Glomerular endothelial cell (primary cell): Measurements from ENCODE around the gene GK. TPM values are rescaled to one million over a fixed set of nuclear protein-coding genes. Genes with fewer than 3 reads are reported as not detected.
"Not testable (repeated sequence)": the region's sequence is repeated elsewhere in the genome, so short reads cannot be mapped to it uniquely, and the experiment has no call there.

Experiments
- DNase-seq: peaks from one replicate; pipeline ENCODE4 v3.0.0-alpha.2; 2011; ENCODE audit warnings: low read depth, low spot score; ENCODE audit errors: extremely low read depth
- total RNA-seq: library from RNA; depleted of rRNA; stranded (reverse); fragments of >200 nt; gene quantifications from 2 replicates; pipeline ENCODE4 v1.2.3, GENCODE V29; 2015

GK gene
- total RNA-seq, 1 donor from 2014 or later = 1.9 TPM

GRCh38 chrX:30652527-30653414 is 452 bp upstream of the GK start:
- DNase-seq = peak; percentile 18

- DNase-seq = not testable (repeated sequence)
These were observed 1.2 kb downstream of the GK start for GRCh38 chrX:30654386-30654785.

- no peak for DNase-seq
These were observed 1.9 kb downstream of the GK start for GRCh38 chrX:30654989-30655607.

GRCh38 chrX:30655991-30656390 is 2.8 kb downstream of the GK start:
- DNase-seq = no peak

DNA sequence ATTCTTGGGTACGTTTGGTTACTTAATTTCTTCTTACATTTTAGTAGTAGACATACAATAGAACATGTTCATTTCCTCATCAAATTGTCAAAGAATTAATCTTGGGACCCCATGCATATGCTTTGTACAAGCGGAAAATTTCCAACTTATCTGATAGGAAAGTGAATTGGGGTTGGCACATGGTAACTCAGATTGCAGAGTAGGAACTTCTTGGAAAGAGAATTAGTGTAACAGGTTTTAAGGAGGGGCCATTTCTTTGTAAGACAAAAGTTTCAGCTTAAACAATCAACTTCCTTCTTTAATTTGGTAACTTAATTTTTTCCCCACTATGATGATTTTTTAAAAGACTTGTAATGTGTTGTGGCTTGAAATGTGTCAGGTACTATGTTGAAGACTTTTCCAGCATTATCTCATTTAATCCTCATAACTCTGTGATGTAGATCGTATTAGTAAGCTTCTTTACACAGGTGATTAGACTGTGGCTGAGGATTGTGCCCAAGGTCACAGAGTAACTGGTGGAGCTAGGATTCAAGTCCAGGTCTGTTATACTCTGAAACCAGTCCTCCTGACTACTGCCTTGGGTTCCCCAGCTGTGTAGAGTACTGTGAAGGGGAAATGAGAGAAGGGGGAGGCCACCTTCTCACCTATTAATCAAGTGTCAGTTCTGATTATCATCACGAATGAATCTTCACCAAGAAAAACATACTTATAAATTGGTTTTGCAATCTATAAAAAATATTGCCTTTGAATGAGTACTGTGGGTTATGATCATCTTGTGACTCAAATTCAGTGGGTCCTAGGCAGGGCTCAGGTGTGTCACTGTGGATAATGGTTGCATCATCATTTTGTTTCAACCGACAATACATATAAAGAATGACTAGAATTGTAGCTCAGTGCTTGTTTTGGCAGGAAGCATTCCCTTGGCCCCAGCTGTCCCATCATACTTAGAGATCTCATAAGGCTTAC is 4.3 kb downstream of the GK start:
- DNase-seq = no peak

GRCh38 chrX:30659421-30659820 is 6.2 kb downstream of the GK start:
- DNase-seq = peak; percentile 14

- no peak for DNase-seq
These were observed 8.0 kb downstream of the GK start for GRCh38 chrX:30661228-30661627.

GRCh38 chrX:30663322-30663721 is 10.1 kb downstream of the GK start:
- DNase-seq = no peak

GRCh38 chrX:30665471-30665870 is 12.2 kb downstream of the GK start:
- DNase-seq = no peak

- DNase-seq = no peak
These were observed 12.9 kb downstream of the GK start for GRCh38 chrX:30666094-30666493.

- DNase-seq = no peak
These were observed 15.4 kb downstream of the GK start for GRCh38 chrX:30668581-30668980.

DNA sequence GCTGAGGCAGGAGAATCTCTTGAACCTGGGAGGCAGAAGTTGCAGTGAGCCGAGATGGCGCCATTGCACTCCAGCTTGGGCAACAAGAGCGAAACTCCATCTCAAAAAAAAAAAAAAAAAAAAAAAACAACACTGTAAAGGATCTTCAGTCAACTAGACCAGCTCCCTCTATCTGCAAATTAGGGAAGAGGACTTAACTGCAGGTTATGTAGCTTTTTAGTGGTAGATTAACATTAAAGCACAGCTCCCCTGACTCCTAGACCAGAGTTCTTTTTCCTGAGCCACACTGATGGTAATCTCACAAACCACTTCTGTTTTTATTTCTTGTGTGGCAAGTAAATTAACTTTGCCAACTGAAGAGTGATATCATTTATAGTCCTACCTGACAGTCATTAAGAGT is 18.0 kb downstream of the GK start:
- not testable (repeated sequence) for DNase-seq

DNA sequence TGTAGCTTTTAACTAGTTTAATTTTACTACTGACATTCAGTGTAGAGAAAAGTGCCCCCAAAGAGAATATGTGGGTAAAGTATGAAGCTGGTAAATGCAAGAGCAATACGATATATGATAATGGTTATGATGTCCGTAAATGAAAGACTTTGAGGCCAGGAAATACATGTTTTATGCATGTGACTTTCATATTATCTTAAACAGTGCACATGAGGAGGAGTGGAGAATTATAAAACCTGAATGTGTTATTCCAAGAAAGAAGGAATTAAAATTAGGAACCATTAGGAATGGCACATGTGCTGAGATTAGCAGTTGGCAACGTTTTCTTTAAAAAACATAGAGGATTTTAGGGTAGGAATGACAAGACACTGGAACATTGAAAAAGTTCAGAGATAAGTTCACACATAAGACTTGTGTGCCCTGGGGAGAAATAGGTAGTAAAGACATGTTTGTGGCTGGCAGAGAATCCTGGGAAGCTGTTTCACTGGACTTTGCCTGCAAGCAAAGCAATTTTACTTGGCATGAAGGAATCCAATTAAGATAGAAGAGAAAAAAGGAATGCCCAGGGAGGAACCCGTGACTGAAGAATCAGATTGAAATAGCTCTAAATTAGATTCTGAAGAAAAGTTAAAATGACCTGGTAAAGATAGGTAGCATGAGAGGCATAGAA is 20.0 kb downstream of the GK start:
- no peak for DNase-seq

DNA sequence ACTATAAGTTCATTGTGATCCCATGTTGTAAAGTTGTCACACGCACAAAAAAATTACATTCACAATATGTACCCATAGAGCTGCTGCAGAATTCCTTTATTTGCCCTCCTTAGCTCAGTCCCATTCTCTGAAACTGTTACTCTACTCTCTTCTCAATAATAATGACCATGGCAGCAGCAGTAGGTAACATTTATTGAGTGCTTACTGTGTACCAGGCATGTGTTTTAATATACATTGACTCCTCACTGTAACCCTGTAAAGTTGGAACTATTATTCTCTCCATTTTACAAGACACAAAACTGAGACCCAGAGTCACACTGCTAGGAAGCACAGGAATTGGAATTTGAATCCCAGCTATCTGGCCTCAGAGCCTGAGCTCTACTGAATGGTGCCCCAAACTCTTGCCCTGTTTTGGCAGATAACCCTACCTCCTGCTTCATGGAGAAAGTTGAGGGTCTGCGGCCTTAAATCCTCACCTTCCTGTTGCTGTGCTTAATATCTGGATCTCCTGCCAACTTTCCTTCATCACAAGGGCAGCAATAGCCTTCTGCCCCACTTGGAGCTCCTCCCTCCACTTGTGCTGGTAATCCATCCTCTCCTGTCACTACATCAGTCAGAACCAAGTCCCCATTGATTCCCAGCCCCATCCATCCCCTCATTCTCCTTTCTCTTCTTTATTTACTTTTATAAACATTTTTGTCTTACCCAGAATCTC is 20.8 kb downstream of the GK start:
- no peak for DNase-seq

- DNase-seq = no peak
These were observed 21.6 kb downstream of the GK start for GRCh38 chrX:30674799-30675198.

DNA sequence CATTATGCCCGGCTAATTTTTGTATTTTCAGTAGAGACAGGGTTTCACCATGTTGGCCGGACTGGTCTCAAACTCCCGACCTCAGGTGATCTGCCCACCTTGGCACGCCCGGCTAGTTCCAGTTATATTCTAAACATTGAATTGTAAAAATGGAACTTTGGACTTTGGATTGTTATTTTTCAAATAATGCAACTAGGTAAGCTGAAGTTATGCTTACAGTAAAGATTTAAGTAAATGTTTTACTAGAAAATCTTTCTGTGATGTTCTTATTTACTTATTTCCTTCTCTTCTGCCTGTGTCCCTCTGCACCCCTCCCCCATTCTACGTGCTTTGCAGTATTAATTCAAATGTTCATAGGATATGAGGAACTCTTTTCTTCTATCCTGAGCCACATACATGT is 26.1 kb downstream of the GK start:
- no peak for DNase-seq

- DNase-seq = no peak
These were observed 27.4 kb downstream of the GK start for GRCh38 chrX:30680618-30681017.

DNA sequence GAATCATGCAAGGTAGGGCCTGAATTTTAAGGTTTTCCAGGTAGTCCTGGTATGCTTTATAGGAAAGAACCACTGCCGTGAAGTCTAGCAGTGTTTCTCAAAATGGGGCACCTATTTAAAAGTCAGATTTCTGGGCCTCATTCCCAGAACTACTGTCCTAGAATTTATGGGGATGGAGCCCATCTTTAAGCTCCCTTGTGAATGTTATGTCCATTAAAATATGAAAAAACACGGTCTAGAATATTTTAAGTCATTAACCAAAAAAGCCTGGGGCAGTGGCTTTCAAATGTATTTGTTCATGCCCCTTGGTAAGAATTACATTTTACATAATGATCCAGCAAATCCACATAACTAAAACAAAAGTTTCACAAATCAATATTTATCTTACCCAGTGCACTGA is 35.4 kb downstream of the GK start:
- no peak for DNase-seq

GRCh38 chrX:30689116-30689515 is 35.9 kb downstream of the GK start:
- DNase-seq = no peak

DNA sequence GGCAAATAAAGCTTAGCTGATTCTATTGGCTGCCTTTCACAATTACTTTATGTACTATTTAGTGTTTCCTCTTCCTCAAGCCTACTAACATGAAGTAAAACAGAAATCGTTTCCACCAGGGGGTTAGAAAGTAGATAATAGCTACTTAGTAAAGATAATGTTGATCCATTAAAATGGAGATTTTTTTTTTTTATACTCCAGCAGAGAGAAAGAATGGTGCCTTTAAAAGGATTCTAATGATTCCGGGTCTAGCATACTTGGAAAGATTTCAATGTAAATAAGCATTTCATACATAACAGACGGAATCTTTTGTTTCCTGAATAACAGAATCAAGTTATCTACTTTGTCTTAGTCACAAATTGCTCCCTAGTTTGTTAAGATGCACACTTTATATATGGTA is 37.1 kb downstream of the GK start:
- no peak for DNase-seq
